ENCODE data around the gene TBC1D2.

- no peak for TF ChIP-seq POLR2A (IDR thresholded peaks at IDR 0.05; ENCODE audit: extremely low read depth, insufficient read length)
- TF ChIP-seq CTCF (IDR thresholded peaks at IDR 0.05; ENCODE audit: low read depth, low read length), result peak; percentile 94
- TF ChIP-seq MAX (IDR thresholded peaks at IDR 0.05; ENCODE audit: low read depth, low read length), result 0 out of 2 replicates have a peak, but pooled peaks have one; percentile 13
- TF ChIP-seq MYC (IDR thresholded peaks at IDR 0.05; ENCODE audit: low read depth, low read length), result peak; percentile 69
Observed at GRCh38 chr9:98263482-98264357, 8.3 kb upstream of the TBC1D2 start.

All from NB4 (cell line).